Fibroblast of villous mesenchyme (primary cell): ENCODE measurements around the gene OCSTAMP. TPM values are rescaled to one million over a fixed set of nuclear protein-coding genes. Genes with fewer than 3 reads are reported as not detected.

Experiments
- DNase-seq: peaks from one replicate; pipeline ENCODE4 v3.0.0-alpha.2; 2010; ENCODE audit warnings: low read depth
- H3K4me3 ChIP-seq: 2 replicates; pipeline ENCODE4 v1.5.1; 2011; ENCODE audit warnings: low read depth, mild to moderate bottlenecking, low read length
- total RNA-seq: library from RNA; depleted of rRNA; stranded (reverse); fragments of >200 nt; gene quantifications from 2 replicates; pipeline ENCODE4 v1.2.3, GENCODE V29; 2012
- TF ChIP-seq, protein P1 (sequence below): IDR thresholded peaks from 2 replicates; pipeline ENCODE4 v1.5.1; 2012; ENCODE audit warnings: low read depth, mild to moderate bottlenecking, low read length; ENCODE audit not compliant: insufficient read depth

Gene OCSTAMP
- not detected in 2 replicates for total RNA-seq

DNA sequence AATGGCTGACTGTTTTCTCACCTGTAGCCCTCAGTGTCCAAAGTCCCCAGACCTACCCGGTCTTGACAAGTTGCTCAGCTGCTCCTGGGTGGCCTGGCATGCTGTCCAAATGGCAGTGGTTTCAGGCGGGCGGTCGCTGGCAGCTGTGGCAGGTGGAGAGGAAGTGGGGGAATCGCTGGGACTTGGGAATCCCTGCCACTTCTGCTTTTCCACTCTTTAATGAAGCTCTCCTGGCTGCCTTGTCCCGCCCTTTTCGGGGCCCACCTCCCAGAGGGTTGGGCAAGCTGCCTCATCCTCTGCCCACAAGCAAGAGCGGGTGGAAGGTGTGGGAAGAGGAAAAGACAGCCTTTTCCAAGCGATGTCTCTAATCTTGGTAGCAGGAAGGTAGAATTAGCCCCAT lies at the start of gene OCSTAMP:
TSS of gene OCSTAMP (minus strand) at position 194 of the 400 bp plus-strand sequence. CDS start at position 100, 94 bp downstream.
- no peak within 1 kb of the TSS for H3K4me3 ChIP-seq
- TF ChIP-seq, protein P1, sequence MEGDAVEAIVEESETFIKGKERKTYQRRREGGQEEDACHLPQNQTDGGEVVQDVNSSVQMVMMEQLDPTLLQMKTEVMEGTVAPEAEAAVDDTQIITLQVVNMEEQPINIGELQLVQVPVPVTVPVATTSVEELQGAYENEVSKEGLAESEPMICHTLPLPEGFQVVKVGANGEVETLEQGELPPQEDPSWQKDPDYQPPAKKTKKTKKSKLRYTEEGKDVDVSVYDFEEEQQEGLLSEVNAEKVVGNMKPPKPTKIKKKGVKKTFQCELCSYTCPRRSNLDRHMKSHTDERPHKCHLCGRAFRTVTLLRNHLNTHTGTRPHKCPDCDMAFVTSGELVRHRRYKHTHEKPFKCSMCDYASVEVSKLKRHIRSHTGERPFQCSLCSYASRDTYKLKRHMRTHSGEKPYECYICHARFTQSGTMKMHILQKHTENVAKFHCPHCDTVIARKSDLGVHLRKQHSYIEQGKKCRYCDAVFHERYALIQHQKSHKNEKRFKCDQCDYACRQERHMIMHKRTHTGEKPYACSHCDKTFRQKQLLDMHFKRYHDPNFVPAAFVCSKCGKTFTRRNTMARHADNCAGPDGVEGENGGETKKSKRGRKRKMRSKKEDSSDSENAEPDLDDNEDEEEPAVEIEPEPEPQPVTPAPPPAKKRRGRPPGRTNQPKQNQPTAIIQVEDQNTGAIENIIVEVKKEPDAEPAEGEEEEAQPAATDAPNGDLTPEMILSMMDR: no peak
- DNase-seq: no peak

- H3K4me3 ChIP-seq: no peak overlapping the region
- TF ChIP-seq, protein P1: no peak
- no peak for DNase-seq
Measured at GRCh38 chr20:46599227-46599987, 49.0 kb upstream of the OCSTAMP start.

DNA sequence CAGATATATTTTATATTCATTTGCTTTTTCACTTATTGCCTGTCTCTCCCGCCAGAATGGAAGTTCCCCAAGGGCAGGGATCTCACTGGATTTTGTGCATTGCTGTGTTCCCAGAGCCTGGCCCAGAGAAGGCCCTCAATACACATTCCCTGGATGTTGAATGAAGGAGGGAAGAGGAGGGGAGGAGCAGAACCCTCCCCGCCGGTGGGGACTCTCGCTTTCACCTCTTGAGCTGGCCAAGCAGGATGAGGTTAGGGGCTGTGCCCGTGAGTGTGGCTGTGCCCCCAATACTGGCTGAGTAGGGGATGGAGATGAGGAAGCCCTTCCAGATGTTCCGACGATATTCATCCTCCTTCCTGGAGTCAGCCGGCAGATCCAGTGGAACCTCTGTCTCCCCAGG lies 45.5 kb upstream of the OCSTAMP start:
- no peak for DNase-seq
- TF ChIP-seq, protein P1: no peak
- no peak overlapping the region for H3K4me3 ChIP-seq

DNA sequence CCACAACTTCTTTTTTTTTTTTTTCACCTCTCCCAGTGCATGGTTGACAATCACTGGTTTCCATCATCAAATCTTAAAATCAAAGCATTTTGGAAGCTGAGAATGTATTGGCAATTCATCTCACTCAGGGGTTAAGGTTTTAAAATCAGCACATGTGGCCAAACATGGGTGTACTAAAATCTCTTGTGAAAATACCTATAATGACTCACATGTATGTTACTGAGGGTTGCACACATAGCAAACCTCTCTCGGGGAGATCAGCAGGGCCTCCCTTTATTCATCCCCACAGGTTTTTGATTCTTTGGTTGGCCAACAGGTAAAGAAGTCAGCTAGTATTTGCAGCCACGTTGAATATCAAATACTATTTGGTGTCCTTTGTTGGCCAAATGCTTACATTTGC lies 44.3 kb upstream of the OCSTAMP start:
- DNase-seq: no peak
- TF ChIP-seq, protein P1: no peak
- H3K4me3 ChIP-seq: no peak overlapping the region

DNA sequence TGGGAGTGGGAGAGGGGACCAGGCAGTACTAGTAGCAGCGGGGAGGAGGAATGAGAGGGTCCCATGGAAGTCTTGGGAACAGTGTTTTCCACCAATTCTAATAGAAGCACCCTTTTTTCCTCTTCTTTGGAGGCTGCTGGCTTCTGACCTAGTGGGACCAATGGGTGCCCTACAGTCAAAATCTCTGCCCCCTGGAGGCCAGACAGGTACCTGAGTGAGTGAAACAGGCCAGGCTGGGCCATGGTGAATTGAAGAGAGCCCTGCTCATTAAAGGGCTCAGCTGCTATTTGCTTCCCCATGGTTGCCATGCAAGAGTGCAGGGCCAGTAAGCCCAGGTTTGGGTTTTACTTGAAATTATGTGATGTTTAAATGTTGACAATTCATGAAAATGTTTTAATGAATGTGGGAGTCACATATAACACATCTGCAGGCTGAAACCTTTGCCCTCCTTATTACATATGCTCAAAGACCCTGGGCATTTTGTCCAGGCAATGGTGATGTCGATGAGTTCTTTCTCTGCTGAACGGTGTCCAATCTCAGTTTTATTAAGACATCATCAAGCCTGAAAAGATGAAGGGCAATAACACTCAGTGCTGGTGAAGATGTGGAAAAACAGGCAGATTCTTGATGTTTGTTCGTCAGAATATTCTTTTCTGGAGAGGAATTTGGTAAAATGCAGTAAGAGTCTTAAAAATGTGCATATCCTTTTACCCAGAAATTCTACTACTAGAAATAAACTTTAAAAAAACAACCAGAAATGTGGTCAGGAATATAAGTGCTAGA lies 42.3 kb upstream of the OCSTAMP start:
- TF ChIP-seq, protein P1: peak; percentile 8
- H3K4me3 ChIP-seq: no peak overlapping the region
- DNase-seq: no peak

- no peak overlapping the region for H3K4me3 ChIP-seq
- DNase-seq: no peak
- TF ChIP-seq, protein P1: no peak
Measured at GRCh38 chr20:46590443-46590842, 40.0 kb upstream of the OCSTAMP start.
